Ishikawa (cell line): Measurements from ENCODE around the gene RYR2.

Source experiments
- CEBPB ChIP-seq: IDR thresholded peaks from 2 replicates; pipeline ENCODE4 v1.6.1; 2012
- CREB1 ChIP-seq: IDR thresholded peaks from 2 replicates; pipeline ENCODE4 v1.6.1; 2012; ENCODE audit warnings: low read depth
- EGR1 ChIP-seq: IDR thresholded peaks from 2 replicates; pipeline ENCODE4 v1.6.1; 2012
- EP300 ChIP-seq: IDR thresholded peaks from 2 replicates; pipeline ENCODE4 v1.6.1; 2012; ENCODE audit warnings: borderline replicate concordance
- FOXM1 ChIP-seq: IDR thresholded peaks from 2 replicates; pipeline ENCODE4 v1.6.1; 2012; ENCODE audit warnings: low read depth, borderline replicate concordance
- MAX ChIP-seq: IDR thresholded peaks from 2 replicates; pipeline ENCODE4 v1.6.1; 2012
- NFIC ChIP-seq: IDR thresholded peaks from 2 replicates; pipeline ENCODE4 v1.6.1; 2012
- RAD21 ChIP-seq: IDR thresholded peaks from 2 replicates; pipeline ENCODE4 v1.6.1; 2012; ENCODE audit warnings: low read depth
- REST ChIP-seq: IDR thresholded peaks from 2 replicates; pipeline ENCODE4 v1.6.1; 2012; ENCODE audit warnings: low read depth, mild to moderate bottlenecking
- TAF1 ChIP-seq: IDR thresholded peaks from 2 replicates; pipeline ENCODE4 v1.6.1; 2012; ENCODE audit warnings: low read depth, mild to moderate bottlenecking
- TCF12 ChIP-seq: IDR thresholded peaks from 2 replicates; pipeline ENCODE4 v1.6.1; 2012; ENCODE audit warnings: low read depth
- TEAD4 ChIP-seq: IDR thresholded peaks from 2 replicates; pipeline ENCODE4 v1.6.1; 2012
- YY1 ChIP-seq: IDR thresholded peaks from 2 replicates; pipeline ENCODE4 v1.6.1; 2012; ENCODE audit warnings: low read depth
- ZBTB7A ChIP-seq: IDR thresholded peaks from 2 replicates; pipeline ENCODE4 v1.6.1; 2012; ENCODE audit warnings: low read depth
- TF ChIP-seq, protein P1 (sequence below): IDR thresholded peaks from 2 replicates; pipeline ENCODE4 v1.6.1; 2012

The RYR2 gene

GRCh38 chr1:237029240-237029639, 12.7 kb upstream of the RYR2 start:
- no peak for TF ChIP-seq FOXM1
- no peak for TF ChIP-seq CEBPB
- TF ChIP-seq TAF1, result no peak
- TF ChIP-seq CREB1, result no peak
- no peak for TF ChIP-seq TEAD4
- no peak for TF ChIP-seq RAD21
- no peak for TF ChIP-seq YY1
- no peak for TF ChIP-seq EGR1
- TF ChIP-seq MAX, result no peak
- no peak for TF ChIP-seq TCF12
- no peak for TF ChIP-seq ZBTB7A
- TF ChIP-seq REST, result no peak
- no peak for TF ChIP-seq EP300
- TF ChIP-seq, protein P1, sequence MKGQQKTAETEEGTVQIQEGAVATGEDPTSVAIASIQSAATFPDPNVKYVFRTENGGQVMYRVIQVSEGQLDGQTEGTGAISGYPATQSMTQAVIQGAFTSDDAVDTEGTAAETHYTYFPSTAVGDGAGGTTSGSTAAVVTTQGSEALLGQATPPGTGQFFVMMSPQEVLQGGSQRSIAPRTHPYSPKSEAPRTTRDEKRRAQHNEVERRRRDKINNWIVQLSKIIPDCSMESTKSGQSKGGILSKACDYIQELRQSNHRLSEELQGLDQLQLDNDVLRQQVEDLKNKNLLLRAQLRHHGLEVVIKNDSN, result no peak
- TF ChIP-seq NFIC, result no peak

DNA sequence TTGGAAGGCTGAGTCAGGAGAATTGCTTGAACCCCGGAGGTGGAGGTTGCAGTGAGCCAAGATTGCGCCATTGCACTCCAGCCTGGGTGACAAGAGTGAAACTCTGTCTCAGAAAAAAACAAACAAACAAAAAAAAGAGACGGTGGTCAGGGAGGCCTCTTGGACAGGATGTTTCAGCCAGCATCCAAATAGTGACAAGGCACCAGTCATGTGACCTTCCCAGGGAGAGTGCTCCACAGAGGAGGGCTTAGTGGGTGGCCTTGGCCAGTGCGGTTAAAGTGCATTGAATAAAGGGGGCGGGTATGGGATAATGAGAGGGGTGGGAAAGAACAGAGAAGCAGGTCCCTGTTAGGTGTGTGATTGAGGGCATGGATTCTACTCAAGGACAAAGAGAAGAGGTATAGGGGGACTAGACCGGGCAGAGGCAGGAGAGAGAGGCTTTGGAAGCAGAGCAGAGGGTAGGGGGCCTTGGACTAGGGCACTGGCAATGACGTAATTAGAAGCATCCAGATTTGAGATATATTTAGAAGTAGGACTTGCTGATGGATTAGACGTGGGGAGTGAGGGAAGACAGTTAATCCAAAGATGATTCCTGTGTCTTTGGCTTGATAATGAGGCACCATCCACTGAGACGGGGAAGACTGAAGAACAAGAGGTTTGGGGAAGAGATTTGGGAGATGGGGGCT, 12.0 kb upstream of the RYR2 start:
- TF ChIP-seq CREB1 (no peak), TEAD4 (no peak)

DNA sequence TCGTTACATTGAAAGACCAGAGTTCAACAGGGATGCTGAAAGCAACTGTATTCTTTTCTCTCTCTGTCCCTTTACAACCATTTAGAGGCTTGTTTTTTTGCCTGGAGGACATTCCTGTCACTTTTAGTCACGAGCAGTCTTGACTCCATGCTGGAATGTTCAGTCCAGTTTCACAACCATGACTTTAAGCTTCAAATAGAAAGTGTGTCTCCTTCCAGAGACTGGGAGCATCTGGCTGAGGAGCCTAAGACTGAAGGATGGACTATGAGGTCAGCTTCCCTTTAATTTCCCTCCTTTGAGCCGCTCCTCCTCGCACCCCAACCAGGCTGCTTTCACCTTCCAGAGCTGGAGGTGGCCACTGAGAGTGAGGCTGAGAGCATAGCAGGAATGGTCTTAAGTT, 10.5 kb upstream of the RYR2 start:
- TF ChIP-seq CREB1 (no peak), FOXM1 (no peak), NFIC (no peak)

- no peak for TF ChIP-seq NFIC
- no peak for TF ChIP-seq EP300
- no peak for TF ChIP-seq REST
- no peak for TF ChIP-seq TEAD4
- no peak for TF ChIP-seq TAF1
- no peak for TF ChIP-seq RAD21
- no peak for TF ChIP-seq YY1
- TF ChIP-seq FOXM1, result no peak
- no peak for TF ChIP-seq MAX
- no peak for TF ChIP-seq EGR1
Observed at GRCh38 chr1:237032029-237032428, 10.0 kb upstream of the RYR2 start.

GRCh38 chr1:237033061-237033460, 8.9 kb upstream of the RYR2 start:
- TF ChIP-seq YY1 (no peak), TEAD4 (no peak), TAF1 (no peak), REST (no peak), TCF12 (no peak), EP300 (no peak), RAD21 (no peak), NFIC (no peak), ZBTB7A (no peak), FOXM1 (no peak), CEBPB (no peak), MAX (no peak)
